HCT116 (cell line): ENCODE data around the gene PRAME. TPM values are rescaled to one million over a fixed set of nuclear protein-coding genes. Genes with fewer than 3 reads are reported as not detected.
A peak's percentile ranks its signal among the peaks of the same experiment; 100 is the strongest.

ENCODE experiments used
- ATAC-seq: fragments of 200-7000 bp; cut with Tn5 transposase; 2 replicates; pipeline ENCODE4 v1.9.1; 2020; ENCODE audit warnings: mild to moderate bottlenecking, moderate library complexity
- BruUV-seq: library from RNA; stranded (reverse); fragments of 400-500 nt; replicated peaks from 2 replicates; lab custom pipeline; 2021; lab: Mats Ljungman, UMichigan
- CTCF ChIA-PET: fragments of 300-600 bp; sonication (Branson Sonifier 250); formaldehyde crosslinking; loops from one replicate; lab custom pipeline; 2021; ENCODE audit warnings: antibody characterized with exemption; lab: Charles Lee
- POLR2A ChIA-PET: fragments of 300-600, 350-600 bp; sonication (Branson Sonifier 250); formaldehyde crosslinking; loops from one replicate; lab custom pipeline; 2021; ENCODE audit warnings: antibody characterized with exemption; lab: Charles Lee
- RAD21 ChIA-PET, 2 experiments: fragments of 300-600 bp; sonication (Branson Sonifier 250); formaldehyde crosslinking; loops; one replicate each; lab custom pipeline; 2023; ENCODE audit warnings: low total read pairs in 2 of 2; ENCODE audit not compliant: uncharacterized antibody in 2 of 2, unreplicated experiment in 2 of 2, low non-redundant PET in 1 of 2; lab: Charles Lee
- DNase-seq: peaks from one replicate; pipeline ENCODE4 v3.0.0-alpha.2; 2010; ENCODE audit warnings: low read depth, low spot score
- H2AFZ ChIP-seq: fragments of 200-600 bp; shearing (Covaris generic), sonication (generic); 2 replicates; pipeline ENCODE4 v1.6.1; 2017; ENCODE audit warnings: low read depth, mixed run types, mixed read lengths, antibody characterized with exemption, low read length; ENCODE audit not compliant: poor library complexity, severe bottlenecking
- H3K27ac ChIP-seq: 2 replicates; pipeline ENCODE4 v1.5.1; 2012; ENCODE audit warnings: low read depth, low read length
- H3K27me3 ChIP-seq: fragments of 200-600 bp; sonication (generic); 2 replicates; pipeline ENCODE4 v1.6.1; 2016; ENCODE audit warnings: mixed run types, low read length, mixed read lengths; ENCODE audit not compliant: insufficient read depth
- H3K36me3 ChIP-seq, 2 experiments: fragments of 200-500 bp in 1 of 2; fragments of 200-600 bp in 1 of 2; sonication (Bioruptor generic) in 1 of 2; sonication (generic) in 1 of 2; 2 replicates each; pipeline versions ENCODE4 v1.5.1 to v1.6.1; 2014 to 2016; ENCODE audit warnings: low read length in 2 of 2, inconsistent platforms in 1 of 2, mixed read lengths in 1 of 2, mixed run types in 1 of 2; ENCODE audit not compliant: insufficient read depth in 2 of 2, control insufficient read depth in 1 of 2
- H3K4me1 ChIP-seq, 2 experiments: fragments of 200-600 bp in 1 of 2; sonication (generic) in 1 of 2; 2 replicates each; pipeline versions ENCODE4 v1.5.1 to v1.6.1; 2012 to 2017; ENCODE audit warnings: low read length in 2 of 2, inconsistent platforms in 1 of 2, mild to moderate bottlenecking in 1 of 2, mixed read lengths in 1 of 2, mixed run types in 1 of 2, moderate library complexity in 1 of 2; ENCODE audit not compliant: insufficient read depth in 2 of 2, control insufficient read depth in 1 of 2
- H3K4me2 ChIP-seq: fragments of 200-600 bp; sonication (generic); 2 replicates; pipeline ENCODE4 v1.6.1; 2017; ENCODE audit warnings: mixed run types, low read length, mixed read lengths
- H3K4me3 ChIP-seq, 2 experiments: fragments of 200-600 bp in 1 of 2; sonication (generic) in 1 of 2; replicated peaks in 1 of 2; 2 replicates each; pipeline ENCODE4 v1.5.1; 2011 to 2016; ENCODE audit warnings: low read length in 2 of 2, control low read depth in 1 of 2, low read depth in 1 of 2, mild to moderate bottlenecking in 1 of 2, mixed read lengths in 1 of 2, mixed run types in 1 of 2
- H3K79me2 ChIP-seq: fragments of 200-600 bp; sonication (generic); 2 replicates; pipeline ENCODE4 v1.6.1; 2017; ENCODE audit warnings: mild to moderate bottlenecking, mixed run types, low read length, moderate library complexity, mixed read lengths; ENCODE audit not compliant: insufficient read depth
- H3K9ac ChIP-seq: fragments of 200-600 bp; sonication (generic); 2 replicates; pipeline ENCODE4 v1.6.1; 2016; ENCODE audit warnings: low read length, mixed read lengths
- H3K9me2 ChIP-seq: fragments of 200-600 bp; sonication (generic), shearing (Covaris generic); 2 replicates; pipeline ENCODE4 v1.6.1; 2017; ENCODE audit warnings: mixed run types, mild to moderate bottlenecking, moderate library complexity; ENCODE audit not compliant: insufficient read depth
- H3K9me3 ChIP-seq, 2 experiments: fragments of 200-500 bp in 1 of 2; fragments of 200-600 bp in 1 of 2; sonication (Bioruptor generic) in 1 of 2; sonication (generic) in 1 of 2; 2 replicates each; pipeline ENCODE4 v1.6.1; 2014 to 2017; ENCODE audit warnings: low read length in 2 of 2, mixed read lengths in 2 of 2, inconsistent platforms in 1 of 2, low read depth in 1 of 2, mild to moderate bottlenecking in 1 of 2, mixed run types in 1 of 2, moderate library complexity in 1 of 2; ENCODE audit not compliant: control insufficient read depth in 1 of 2, insufficient read depth in 1 of 2
- H4K20me1 ChIP-seq: fragments of 200-600 bp; sonication (generic), shearing (Covaris generic); 2 replicates; pipeline ENCODE4 v1.6.1; 2017; ENCODE audit warnings: mixed run types, mild to moderate bottlenecking, moderate library complexity; ENCODE audit not compliant: insufficient read depth
- EZH2 ChIP-seq: fragments of 200-600 bp; sonication (generic); IDR thresholded peaks from 2 replicates; pipeline ENCODE4 v1.6.1; 2017; ENCODE audit warnings: antibody characterized with exemption, mixed run types
- FOSL1 ChIP-seq: IDR thresholded peaks from 2 replicates; pipeline ENCODE4 v1.6.1; 2012; ENCODE audit warnings: low read depth
- JUND ChIP-seq: IDR thresholded peaks from 2 replicates; pipeline ENCODE4 v1.6.1; 2012
- MAX ChIP-seq: IDR thresholded peaks from 2 replicates; pipeline ENCODE4 v1.6.1; 2012
- POLR2A ChIP-seq: IDR thresholded peaks from 2 replicates; pipeline ENCODE4 v1.7.0; 2011; ENCODE audit warnings: borderline replicate concordance; ENCODE audit not compliant: insufficient read depth, insufficient read length; ENCODE audit errors: extremely low read depth
- POLR2AphosphoS5 ChIP-seq: IDR thresholded peaks from 2 replicates; pipeline ENCODE4 v1.6.1; 2011; ENCODE audit warnings: mild to moderate bottlenecking, low read depth, low read length, moderate library complexity
- RAD21 ChIP-seq: IDR thresholded peaks from 2 replicates; pipeline ENCODE4 v1.6.1; 2012; ENCODE audit warnings: low read depth, mild to moderate bottlenecking
- SP1 ChIP-seq: IDR thresholded peaks from 2 replicates; pipeline ENCODE4 v1.6.1; 2012; ENCODE audit warnings: low read depth
- SRF ChIP-seq: IDR thresholded peaks from 2 replicates; pipeline ENCODE4 v1.6.1; 2012; ENCODE audit warnings: low read depth
- ZFX ChIP-seq: fragments of 450-650 bp; IDR thresholded peaks from 2 replicates; pipeline ENCODE4 v1.6.1; 2017
- ZNF274 ChIP-seq: fragments of 200-500 bp; sonication (Bioruptor generic); IDR thresholded peaks from 2 replicates; pipeline ENCODE4 v1.6.1; 2014; ENCODE audit warnings: mild to moderate bottlenecking, low read depth, low read length, inconsistent platforms
- intact Hi-C: fragments of 100-400 bp; cut with micrococcal nuclease; formaldehyde crosslinking; loops from 2 replicates; pipeline ENCODE4 v1.10.0; 2022
- total RNA-seq: library from RNA; stranded (reverse); gene quantifications from one replicate; pipeline ENCODE4 v1.2.1, GENCODE V29; 2021; ENCODE audit not compliant: unreplicated experiment
- TF ChIP-seq, protein P1 (sequence below): IDR thresholded peaks from 2 replicates; pipeline ENCODE4 v1.6.1; 2011; ENCODE audit warnings: mild to moderate bottlenecking, low read length, moderate library complexity; ENCODE audit not compliant: insufficient replicate concordance; ENCODE audit errors: extremely low read depth
- TF ChIP-seq, protein P2 (sequence below), 3 experiments: fragments of 200-600 bp in 1 of 3; sonication (generic) in 1 of 3; IDR thresholded peaks in 2 of 3; conservative IDR thresholded peaks in 1 of 3; 2 replicates each; pipeline ENCODE4 v1.5.1; 2012 to 2017; ENCODE audit warnings: low read depth in 2 of 3, low read length in 2 of 3, antibody characterized with exemption in 1 of 3, borderline replicate concordance in 1 of 3, control low read depth in 1 of 3, mild to moderate bottlenecking in 1 of 3, mixed read lengths in 1 of 3, mixed run types in 1 of 3, moderate library complexity in 1 of 3; ENCODE audit not compliant: insufficient read depth in 1 of 3

The PRAME gene
- total RNA-seq, 1 experiment from 2014 or later: 28.4 TPM

DNA sequence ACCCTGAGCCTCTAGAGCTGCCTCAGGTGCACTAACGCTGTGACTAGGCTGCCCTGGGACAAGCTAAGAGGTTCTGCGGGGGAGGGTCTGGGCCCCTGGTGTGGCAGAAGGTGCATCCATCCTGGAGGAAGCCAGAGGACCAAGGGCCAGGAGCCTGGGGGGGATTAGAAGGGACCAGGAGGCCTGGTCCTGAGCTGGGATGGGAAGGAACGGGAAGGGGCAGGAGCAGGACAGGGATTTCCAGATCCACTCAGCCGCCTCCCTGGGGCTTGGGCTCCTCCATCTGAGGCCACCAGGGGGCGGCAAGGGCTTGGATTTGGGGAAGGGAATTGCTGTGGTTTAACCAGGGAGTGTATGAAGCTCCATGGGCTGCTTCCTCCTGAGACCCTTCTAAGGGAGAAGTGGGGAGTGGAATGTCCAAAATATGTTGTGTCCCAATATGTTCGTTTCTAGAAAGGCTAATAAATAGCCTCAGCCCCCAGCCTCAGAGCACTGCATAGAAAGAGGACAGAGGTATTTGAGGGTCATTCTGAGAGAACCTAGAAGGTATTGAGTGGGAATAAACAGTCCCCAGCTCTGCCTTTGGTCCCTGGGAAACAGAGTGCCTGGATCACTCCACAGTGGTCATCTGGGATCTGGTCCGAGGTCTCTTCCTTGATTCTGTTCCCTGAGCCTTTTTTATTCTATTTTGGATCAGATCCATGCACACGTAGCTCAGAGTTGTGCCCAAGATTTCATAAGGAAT lies 17.4 kb upstream of the PRAME start:
- Histone ChIP-seq H3K9me2 (no peaks in the 10 kb centered on the region), H3K36me3 (no peaks in the 10 kb centered on the region)
- POLR2A ChIA-PET: interaction anchor here (1.7 kb wide), 1 partner anchor 11 kb away, joined by 12 read pairs; no protein-coding TSS in a partner anchor
- no peak for TF ChIP-seq ZNF274
- no peak for TF ChIP-seq MAX
- TF ChIP-seq POLR2A: no peak
- TF ChIP-seq SP1: no peak
- TF ChIP-seq FOSL1: no peak
- TF ChIP-seq ZFX: no peak
- no peak for TF ChIP-seq POLR2AphosphoS5
- TF ChIP-seq, protein P1, sequence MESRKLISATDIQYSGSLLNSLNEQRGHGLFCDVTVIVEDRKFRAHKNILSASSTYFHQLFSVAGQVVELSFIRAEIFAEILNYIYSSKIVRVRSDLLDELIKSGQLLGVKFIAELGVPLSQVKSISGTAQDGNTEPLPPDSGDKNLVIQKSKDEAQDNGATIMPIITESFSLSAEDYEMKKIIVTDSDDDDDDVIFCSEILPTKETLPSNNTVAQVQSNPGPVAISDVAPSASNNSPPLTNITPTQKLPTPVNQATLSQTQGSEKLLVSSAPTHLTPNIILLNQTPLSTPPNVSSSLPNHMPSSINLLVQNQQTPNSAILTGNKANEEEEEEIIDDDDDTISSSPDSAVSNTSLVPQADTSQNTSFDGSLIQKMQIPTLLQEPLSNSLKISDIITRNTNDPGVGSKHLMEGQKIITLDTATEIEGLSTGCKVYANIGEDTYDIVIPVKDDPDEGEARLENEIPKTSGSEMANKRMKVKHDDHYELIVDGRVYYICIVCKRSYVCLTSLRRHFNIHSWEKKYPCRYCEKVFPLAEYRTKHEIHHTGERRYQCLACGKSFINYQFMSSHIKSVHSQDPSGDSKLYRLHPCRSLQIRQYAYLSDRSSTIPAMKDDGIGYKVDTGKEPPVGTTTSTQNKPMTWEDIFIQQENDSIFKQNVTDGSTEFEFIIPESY: no peak
- TF ChIP-seq JUND: no peak
- no peak for TF ChIP-seq SRF
- TF ChIP-seq EZH2: no peak
- TF ChIP-seq RAD21: peak; percentile 62
- TF ChIP-seq, protein P2, sequence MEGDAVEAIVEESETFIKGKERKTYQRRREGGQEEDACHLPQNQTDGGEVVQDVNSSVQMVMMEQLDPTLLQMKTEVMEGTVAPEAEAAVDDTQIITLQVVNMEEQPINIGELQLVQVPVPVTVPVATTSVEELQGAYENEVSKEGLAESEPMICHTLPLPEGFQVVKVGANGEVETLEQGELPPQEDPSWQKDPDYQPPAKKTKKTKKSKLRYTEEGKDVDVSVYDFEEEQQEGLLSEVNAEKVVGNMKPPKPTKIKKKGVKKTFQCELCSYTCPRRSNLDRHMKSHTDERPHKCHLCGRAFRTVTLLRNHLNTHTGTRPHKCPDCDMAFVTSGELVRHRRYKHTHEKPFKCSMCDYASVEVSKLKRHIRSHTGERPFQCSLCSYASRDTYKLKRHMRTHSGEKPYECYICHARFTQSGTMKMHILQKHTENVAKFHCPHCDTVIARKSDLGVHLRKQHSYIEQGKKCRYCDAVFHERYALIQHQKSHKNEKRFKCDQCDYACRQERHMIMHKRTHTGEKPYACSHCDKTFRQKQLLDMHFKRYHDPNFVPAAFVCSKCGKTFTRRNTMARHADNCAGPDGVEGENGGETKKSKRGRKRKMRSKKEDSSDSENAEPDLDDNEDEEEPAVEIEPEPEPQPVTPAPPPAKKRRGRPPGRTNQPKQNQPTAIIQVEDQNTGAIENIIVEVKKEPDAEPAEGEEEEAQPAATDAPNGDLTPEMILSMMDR (IDR thresholded peaks at IDR 0.05 in 2 of 3, conservative IDR thresholded peaks at IDR 0.05 in 1 of 3; ENCODE audit: borderline replicate concordance in 1 of 3, insufficient read depth in 1 of 3, low read depth in 2 of 3, low read length in 2 of 3): peak; percentile 56 to 95 (median 90); a peak in 5 of 6 replicates
- TF ChIP-seq, all 23 proteins: peak for 2
- Histone ChIP-seq H3K4me2 (no peak overlapping the region), H3K9me3 (no peaks in the 10 kb centered on the region), H2AFZ (no peak overlapping the region), H4K20me1 (no peaks in the 10 kb centered on the region), H3K27ac (no peak overlapping the region), H3K9ac (no peak overlapping the region), H3K27me3 (no peaks in the 10 kb centered on the region), H3K4me1 (peaks cover 5 to 9% of the 10 kb centered on the region in 2 experiments; a peak in 3 of 4 replicates), H3K4me3 (no peak overlapping the region), H3K79me2 (no peaks in the 10 kb centered on the region)
- DNase-seq (peak; percentile 29), ATAC-seq (peak; percentile 99)
- RAD21 ChIA-PET: interaction anchor here in 1 of 2 experiments (1.2 to 1.3 kb wide), 2 partner anchors 10 to 11 kb away, joined by 3 to 4 read pairs; no protein-coding TSS in a partner anchor
- CTCF ChIA-PET: interaction anchor here (0.6 to 2.2 kb wide), 22 partner anchors 9 to 308 kb away, joined by 3 to 64 read pairs (median 4); partner anchors contain the start of gene ZNF280B
- intact Hi-C loops: no loop called here
- no TSS peak for BruUV-seq
